Thoracic aorta (tissue), 2 donors: Measurements from ENCODE around the gene E2F6. TPM values are rescaled to one million over a fixed set of nuclear protein-coding genes. Genes with fewer than 3 reads are reported as not detected.

Experiments
- ATAC-seq: fragments of 150-250 bp; one replicate; pipeline ENCODE4 v1.8.0; 2017; ENCODE audit warnings: low read depth; ENCODE audit not compliant: insufficient number of reproducible peaks, low FRiP score
- DNase-seq: peaks from one replicate; pipeline ENCODE4 v3.0.0-alpha.2; 2020; ENCODE audit warnings: low spot score
- H3K27ac ChIP-seq, 2 donors: fragments of 200-600 bp; sonication (generic); 1 replicate in 1 of 2; 2 replicates in 1 of 2; pipeline ENCODE4 v1.5.1; 2016; ENCODE audit warnings: mild to moderate bottlenecking in 2 of 2, moderate library complexity in 2 of 2
- H3K27me3 ChIP-seq: fragments of 200-600 bp; sonication (generic); replicated peaks from 2 replicates; pipeline ENCODE4 v1.6.0; 2016; ENCODE audit warnings: mild to moderate bottlenecking; ENCODE audit not compliant: insufficient read depth
- H3K36me3 ChIP-seq: fragments of 200-600 bp; sonication (generic); one replicate; pipeline ENCODE4 v1.5.1; 2016
- H3K4me1 ChIP-seq, 2 donors: fragments of 200-600 bp; sonication (generic); 1 replicate in 1 of 2; 2 replicates in 1 of 2; pipeline versions ENCODE4 v1.5.1 to v1.6.0; 2016; ENCODE audit warnings: low read depth in 2 of 2, mild to moderate bottlenecking in 1 of 2; ENCODE audit not compliant: control insufficient read depth in 1 of 2
- H3K4me3 ChIP-seq: fragments of 200-600 bp; sonication (generic); 2 replicates; pipeline ENCODE4 v1.5.1; 2016; ENCODE audit warnings: mild to moderate bottlenecking
- H3K9me3 ChIP-seq: fragments of 200-600 bp; sonication (generic); 2 replicates; pipeline ENCODE4 v1.5.1; 2016
- CTCF ChIP-seq: fragments of 200-600 bp; sonication (generic); IDR thresholded peaks from one replicate; pipeline ENCODE4 v1.5.1; 2019; ENCODE audit warnings: antibody characterized with exemption
- total RNA-seq, 2 donors: library from RNA; depleted of rRNA; stranded (reverse); fragments of >200 nt; gene quantifications; one replicate each; pipeline versions ENCODE4 v1.1.0 to v1.2.3, GENCODE V29; 2016

Gene E2F6
- total RNA-seq, 2 donors from 2014 or later, result 4.2 to 16.6 TPM

GRCh38 chr2:11467129-11467649 lies 1.2 kb upstream of the E2F6 start:
- no peaks in the 10 kb centered on the region for H3K36me3 ChIP-seq
- H3K4me1 ChIP-seq, result peaks cover 18 to 32% of the 10 kb centered on the region in 2 donors
- ATAC-seq (no peak), DNase-seq (no peak)
- no peak for TF ChIP-seq CTCF
- no peak overlapping the region for H3K27ac ChIP-seq
- no peaks in the 10 kb centered on the region for H3K9me3 ChIP-seq
- H3K27me3 ChIP-seq, result no peaks in the 10 kb centered on the region
- H3K4me3 ChIP-seq, result no peak overlapping the region

- no peak for DNase-seq
- Histone ChIP-seq H3K4me3 (peak overlapping the region; percentile 90), H3K4me1 (peaks cover 18 to 32% of the 10 kb centered on the region in 2 donors), H3K27ac (peak overlapping the region; percentile 63 to 82), H3K9me3 (no peaks in the 10 kb centered on the region), H3K36me3 (no peaks in the 10 kb centered on the region), H3K27me3 (no peaks in the 10 kb centered on the region)
- no peak for ATAC-seq
- no peak for TF ChIP-seq CTCF
Observed at GRCh38 chr2:11466307-11467128, 557 bp upstream of the E2F6 start.

- Histone ChIP-seq H3K27ac (peak overlapping the region; percentile 63 to 82), H3K4me3 (peak overlapping the region; percentile 90), H3K4me1 (peaks cover 18 to 37% of the 10 kb centered on the region in 2 donors), H3K9me3 (no peaks in the 10 kb centered on the region), H3K36me3 (no peaks in the 10 kb centered on the region), H3K27me3 (no peaks in the 10 kb centered on the region)
- no peak for ATAC-seq
- DNase-seq, result no peak
- no peak for TF ChIP-seq CTCF
Observed at GRCh38 chr2:11465110-11465484, 864 bp downstream of the E2F6 start.

GRCh38 chr2:11459816-11460215 lies 6.1 kb downstream of the E2F6 start:
- H3K27me3 ChIP-seq, result no peaks in the 10 kb centered on the region
- H3K4me3 ChIP-seq, result no peak overlapping the region
- no peak for TF ChIP-seq CTCF
- peaks cover 8% of the 10 kb centered on the region for H3K36me3 ChIP-seq
- no peaks in the 10 kb centered on the region for H3K9me3 ChIP-seq
- no peak overlapping the region for H3K27ac ChIP-seq
- DNase-seq (no peak), ATAC-seq (no peak)
- peaks cover 14 to 40% of the 10 kb centered on the region in 2 donors for H3K4me1 ChIP-seq

- H3K4me3 ChIP-seq, result no peak overlapping the region
- ATAC-seq, result no peak
- H3K36me3 ChIP-seq, result peaks cover 8% of the 10 kb centered on the region
- no peak for DNase-seq
- H3K9me3 ChIP-seq, result no peaks in the 10 kb centered on the region
- TF ChIP-seq CTCF, result no peak
- H3K4me1 ChIP-seq, result peaks cover 8 to 29% of the 10 kb centered on the region in 2 donors
- no peaks in the 10 kb centered on the region for H3K27me3 ChIP-seq
- no peak overlapping the region for H3K27ac ChIP-seq
Observed at GRCh38 chr2:11458753-11459152, 7.2 kb downstream of the E2F6 start.
